Neural crest cell (in vitro differentiated cells): ENCODE results near the gene PTPRG. TPM values are rescaled to one million over a fixed set of nuclear protein-coding genes. Genes with fewer than 3 reads are reported as not detected.

ENCODE experiments used
- DNase-seq: peaks from one replicate; pipeline ENCODE4 v3.0.0; 2021; ENCODE audit warnings: low read depth, mixed read lengths, low spot score
- H3K27ac Mint-ChIP-seq: one replicate; pipeline ENCODE4 v1.8.0; 2021; ENCODE audit warnings: mild to moderate bottlenecking, mixed read lengths; ENCODE audit not compliant: unreplicated experiment
- H3K27me3 Mint-ChIP-seq: 2 replicates; pipeline ENCODE4 v1.8.0; 2021; ENCODE audit warnings: low read depth, mild to moderate bottlenecking, mixed read lengths
- H3K36me3 Mint-ChIP-seq: 2 replicates; pipeline ENCODE4 v1.8.0; 2021; ENCODE audit warnings: low read depth, mild to moderate bottlenecking, mixed read lengths
- H3K4me1 Mint-ChIP-seq: 2 replicates; pipeline ENCODE4 v1.8.0; 2021; ENCODE audit warnings: mixed read lengths
- H3K4me3 Mint-ChIP-seq: one replicate; pipeline ENCODE4 v1.8.0; 2021; ENCODE audit warnings: mild to moderate bottlenecking, mixed read lengths
- H3K9me3 Mint-ChIP-seq: 2 replicates; pipeline ENCODE4 v1.8.0; 2021; ENCODE audit warnings: mixed read lengths
- total RNA-seq: library from RNA; stranded (reverse); gene quantifications from 2 replicates; pipeline ENCODE4 v1.2.1, GENCODE V29; 2021
- TF ChIP-seq, protein P1 (sequence below): fragments of 200-600 bp; sonication (generic); conservative IDR thresholded peaks from 2 replicates; pipeline ENCODE4 v1.5.0; 2021; ENCODE audit warnings: antibody characterized with exemption, mild to moderate bottlenecking

The PTPRG gene
- total RNA-seq, 1 donor from 2014 or later: 41.2 TPM

DNA sequence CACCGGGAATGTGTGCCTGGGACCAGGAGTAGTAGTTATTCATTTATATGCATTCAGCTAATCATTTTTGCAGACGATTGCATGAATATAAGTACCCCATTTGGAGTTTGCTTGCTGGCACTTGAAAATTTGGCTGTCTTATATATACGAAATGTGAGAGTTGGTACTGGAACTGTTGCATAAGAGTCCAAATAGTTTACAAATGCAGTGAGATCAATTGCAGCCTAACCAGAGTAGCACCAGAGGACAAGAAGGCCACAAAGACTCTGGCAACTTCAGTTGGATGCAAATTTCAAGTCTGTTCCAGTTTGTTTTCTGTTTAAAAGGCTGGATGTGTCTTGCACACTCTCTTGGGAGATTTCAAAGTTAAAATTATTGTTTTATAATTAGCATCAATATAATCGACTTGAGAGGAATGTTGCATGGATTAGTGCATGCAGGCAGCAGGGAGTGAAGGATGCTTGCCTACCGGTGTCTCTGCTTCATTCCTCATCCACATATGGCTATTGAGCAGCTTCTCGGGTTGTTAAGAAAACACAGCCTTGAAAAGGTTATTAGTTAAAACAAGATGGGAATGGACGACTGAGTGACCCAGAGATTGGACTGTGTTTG is 213.0 kb downstream of the PTPRG start:
- no peak for DNase-seq
- H3K27ac Mint-ChIP-seq: no peak overlapping the region
- H3K4me1 Mint-ChIP-seq: peaks cover 4% of the 10 kb centered on the region
- no peaks in the 10 kb centered on the region for H3K36me3 Mint-ChIP-seq
- TF ChIP-seq, protein P1, sequence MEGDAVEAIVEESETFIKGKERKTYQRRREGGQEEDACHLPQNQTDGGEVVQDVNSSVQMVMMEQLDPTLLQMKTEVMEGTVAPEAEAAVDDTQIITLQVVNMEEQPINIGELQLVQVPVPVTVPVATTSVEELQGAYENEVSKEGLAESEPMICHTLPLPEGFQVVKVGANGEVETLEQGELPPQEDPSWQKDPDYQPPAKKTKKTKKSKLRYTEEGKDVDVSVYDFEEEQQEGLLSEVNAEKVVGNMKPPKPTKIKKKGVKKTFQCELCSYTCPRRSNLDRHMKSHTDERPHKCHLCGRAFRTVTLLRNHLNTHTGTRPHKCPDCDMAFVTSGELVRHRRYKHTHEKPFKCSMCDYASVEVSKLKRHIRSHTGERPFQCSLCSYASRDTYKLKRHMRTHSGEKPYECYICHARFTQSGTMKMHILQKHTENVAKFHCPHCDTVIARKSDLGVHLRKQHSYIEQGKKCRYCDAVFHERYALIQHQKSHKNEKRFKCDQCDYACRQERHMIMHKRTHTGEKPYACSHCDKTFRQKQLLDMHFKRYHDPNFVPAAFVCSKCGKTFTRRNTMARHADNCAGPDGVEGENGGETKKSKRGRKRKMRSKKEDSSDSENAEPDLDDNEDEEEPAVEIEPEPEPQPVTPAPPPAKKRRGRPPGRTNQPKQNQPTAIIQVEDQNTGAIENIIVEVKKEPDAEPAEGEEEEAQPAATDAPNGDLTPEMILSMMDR: no peak
- H3K9me3 Mint-ChIP-seq: no peaks in the 10 kb centered on the region
- no peak overlapping the region for H3K4me3 Mint-ChIP-seq
- no peaks in the 10 kb centered on the region for H3K27me3 Mint-ChIP-seq

DNA sequence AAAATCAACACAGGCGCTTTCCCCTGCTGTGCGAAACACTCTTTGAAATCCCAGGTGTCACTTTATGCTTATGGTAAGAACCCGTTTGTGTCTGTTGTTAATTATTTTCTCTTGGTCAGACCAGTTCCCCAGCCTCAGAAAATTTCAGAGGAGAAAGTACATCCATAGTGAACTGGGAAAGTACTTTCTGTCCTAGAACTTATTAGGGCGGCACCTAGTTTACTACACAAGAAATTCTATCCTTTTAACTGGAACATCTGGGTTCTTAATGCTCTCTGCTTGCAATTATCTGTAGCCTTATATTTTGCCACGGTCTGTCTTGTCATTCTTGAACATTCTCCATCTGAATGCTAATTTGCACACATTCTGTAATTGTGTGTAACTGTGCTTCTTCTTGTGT is 215.0 kb downstream of the PTPRG start:
- no peaks in the 10 kb centered on the region for H3K9me3 Mint-ChIP-seq
- TF ChIP-seq, protein P1: no peak
- DNase-seq: no peak
- peaks cover 4% of the 10 kb centered on the region for H3K4me1 Mint-ChIP-seq
- H3K27me3 Mint-ChIP-seq: no peaks in the 10 kb centered on the region
- H3K27ac Mint-ChIP-seq: no peak overlapping the region
- H3K4me3 Mint-ChIP-seq: no peak overlapping the region
- no peaks in the 10 kb centered on the region for H3K36me3 Mint-ChIP-seq

DNA sequence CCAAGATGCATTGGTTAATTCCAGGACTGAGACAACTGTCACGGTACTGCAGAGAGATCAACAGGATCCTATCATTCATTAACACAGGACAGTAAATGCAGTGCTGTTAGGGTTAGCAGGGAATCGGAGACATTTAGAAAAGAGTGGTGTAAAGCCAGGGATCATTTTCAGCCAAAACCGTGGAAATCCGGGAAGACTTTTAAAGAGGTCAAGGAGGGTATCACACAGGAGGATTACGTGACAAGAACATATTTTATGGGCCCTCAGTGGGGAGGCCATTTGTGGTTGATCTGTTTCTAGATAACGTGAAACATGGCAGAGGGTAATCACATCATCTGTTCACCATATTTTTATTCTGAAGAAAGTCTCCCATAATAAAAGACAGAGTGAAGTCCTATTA is 216.1 kb downstream of the PTPRG start:
- Mint-ChIP-seq H3K27me3 (no peaks in the 10 kb centered on the region), H3K27ac (no peak overlapping the region), H3K4me3 (no peak overlapping the region), H3K9me3 (no peaks in the 10 kb centered on the region), H3K4me1 (peaks cover 4% of the 10 kb centered on the region), H3K36me3 (peaks cover 2% of the 10 kb centered on the region)
- TF ChIP-seq, protein P1: no peak
- no peak for DNase-seq

DNA sequence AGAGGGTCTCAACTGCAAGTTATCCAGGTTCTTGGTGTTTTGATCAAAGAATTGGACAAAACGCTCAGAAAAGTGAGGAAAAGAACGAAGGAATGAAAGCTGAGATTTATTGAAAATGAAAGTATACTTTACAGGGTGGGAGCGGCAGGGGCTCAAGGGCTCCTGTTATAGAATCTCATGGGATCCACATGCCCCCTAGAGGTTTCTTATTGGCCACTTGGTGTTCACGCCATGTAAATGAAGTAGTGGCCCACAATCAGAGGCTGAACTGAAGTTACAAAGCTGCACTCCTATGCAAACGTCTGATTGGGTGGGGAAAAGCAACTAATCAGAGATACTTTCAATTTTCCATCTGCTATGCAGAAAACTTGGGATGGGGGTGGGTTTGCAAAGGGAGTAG is 216.7 kb downstream of the PTPRG start:
- Mint-ChIP-seq H3K36me3 (peaks cover 3% of the 10 kb centered on the region), H3K4me3 (no peak overlapping the region), H3K9me3 (no peaks in the 10 kb centered on the region), H3K27ac (no peak overlapping the region), H3K27me3 (no peaks in the 10 kb centered on the region), H3K4me1 (peaks cover 4% of the 10 kb centered on the region)
- TF ChIP-seq, protein P1: peak; percentile 19
- DNase-seq: no peak

DNA sequence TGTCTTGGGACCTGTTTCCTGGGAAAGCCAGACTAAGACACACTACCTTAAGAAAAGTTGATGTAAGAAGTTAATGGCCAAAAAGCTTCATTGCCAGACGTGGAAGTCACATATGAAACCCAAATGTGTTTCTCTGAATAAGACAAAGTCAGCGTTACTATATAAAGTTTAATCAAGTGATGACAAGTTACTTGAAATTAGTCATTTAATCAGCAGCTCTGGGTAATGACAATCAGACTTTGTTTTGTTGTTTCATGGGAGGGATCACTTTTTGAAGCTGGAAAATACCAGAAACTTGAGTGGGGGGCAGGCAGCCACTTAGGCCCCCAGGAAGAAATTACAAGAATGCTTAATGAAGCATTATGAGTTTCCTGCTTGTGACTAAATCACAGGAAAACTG is 218.6 kb downstream of the PTPRG start:
- TF ChIP-seq, protein P1: no peak
- Mint-ChIP-seq H3K4me1 (peaks cover 4% of the 10 kb centered on the region), H3K9me3 (peaks cover 7% of the 10 kb centered on the region), H3K27me3 (no peaks in the 10 kb centered on the region), H3K27ac (no peak overlapping the region), H3K36me3 (peaks cover 10% of the 10 kb centered on the region), H3K4me3 (no peak overlapping the region)
- DNase-seq: no peak
